SH-SY5Y (cell line): ENCODE results near the gene C1QTNF3.

Experiments used
- GATA2 ChIP-seq: IDR thresholded peaks from 2 replicates; pipeline ENCODE4 v1.6.1; 2011; ENCODE audit warnings: mild to moderate bottlenecking, low read depth, low read length
- GATA3 ChIP-seq: IDR thresholded peaks from 2 replicates; pipeline ENCODE4 v1.6.1; 2011; ENCODE audit warnings: low read depth, mild to moderate bottlenecking, low read length, moderate library complexity

- TF ChIP-seq GATA2 (no peak), GATA3 (no peak)
These were observed 41.7 kb downstream of the C1QTNF3 start for GRCh38 chr5:34001241-34001841.
